Astrocyte (in vitro differentiated cells and primary cell): ENCODE measurements around the gene LGALS16. TPM values are rescaled to one million over a fixed set of nuclear protein-coding genes. Genes with fewer than 3 reads are reported as not detected.

ENCODE experiments used
- DNase-seq: peaks from one replicate; pipeline ENCODE4 v3.0.0-alpha.2; 2010; ENCODE audit warnings: low read depth
- FAIRE-seq: peaks from 2 replicates; lab custom pipeline; 2011; peaks lifted over from hg19 to GRCh38; lab: Jason Lieb, UNC
- H2AFZ ChIP-seq: 2 replicates; pipeline ENCODE4 v1.6.0; 2012; ENCODE audit warnings: low read depth, low read length, inconsistent platforms
- H3K27ac ChIP-seq: 2 replicates; pipeline ENCODE4 v1.5.1; 2011; ENCODE audit warnings: low read depth, low read length, inconsistent platforms
- H3K27me3 ChIP-seq: 2 replicates; pipeline ENCODE4 v1.6.0; 2011; ENCODE audit warnings: low read length, inconsistent platforms; ENCODE audit not compliant: insufficient read depth
- H3K36me3 ChIP-seq: 2 replicates; pipeline ENCODE4 v1.5.1; 2011; ENCODE audit warnings: low read length, inconsistent platforms; ENCODE audit not compliant: insufficient read depth
- H3K4me1 ChIP-seq: 2 replicates; pipeline ENCODE4 v1.5.1; 2011; ENCODE audit warnings: low read length, inconsistent platforms; ENCODE audit not compliant: insufficient read depth
- H3K4me2 ChIP-seq: 2 replicates; pipeline ENCODE4 v1.6.0; 2012; ENCODE audit warnings: low read length, inconsistent platforms
- H3K4me3 ChIP-seq: 2 replicates; pipeline ENCODE4 v1.5.1; 2011; ENCODE audit warnings: low read depth, mild to moderate bottlenecking, low read length, inconsistent platforms; ENCODE audit not compliant: insufficient read depth
- H3K79me2 ChIP-seq: 2 replicates; pipeline ENCODE4 v1.6.0; 2012; ENCODE audit warnings: mild to moderate bottlenecking, low read length, inconsistent platforms; ENCODE audit not compliant: insufficient read depth
- H3K9ac ChIP-seq: 2 replicates; pipeline ENCODE4 v1.6.0; 2012; ENCODE audit warnings: mild to moderate bottlenecking, low read length, inconsistent platforms
- H3K9me3 ChIP-seq: 2 replicates; pipeline ENCODE4 v1.5.1; 2012; ENCODE audit warnings: low read depth, mild to moderate bottlenecking, low read length, inconsistent platforms; ENCODE audit not compliant: insufficient read depth
- H4K20me1 ChIP-seq: 2 replicates; pipeline ENCODE4 v1.6.0; 2012; ENCODE audit warnings: low read length, inconsistent platforms; ENCODE audit not compliant: insufficient read depth
- H3K27ac Mint-ChIP-seq: one replicate; pipeline ENCODE4 v1.8.0; 2021; ENCODE audit warnings: mild to moderate bottlenecking, mixed read lengths; ENCODE audit not compliant: unreplicated experiment
- H3K27me3 Mint-ChIP-seq: one replicate; pipeline ENCODE4 v1.8.0; 2021; ENCODE audit warnings: low read depth, mixed read lengths; ENCODE audit not compliant: unreplicated experiment
- H3K36me3 Mint-ChIP-seq: one replicate; pipeline ENCODE4 v1.8.0; 2021; ENCODE audit warnings: low read depth, mixed read lengths; ENCODE audit not compliant: unreplicated experiment
- H3K4me1 Mint-ChIP-seq: one replicate; pipeline ENCODE4 v1.8.0; 2021; ENCODE audit warnings: low read depth, mixed read lengths; ENCODE audit not compliant: unreplicated experiment
- H3K4me3 Mint-ChIP-seq: one replicate; pipeline ENCODE4 v1.8.0; 2021; ENCODE audit warnings: mild to moderate bottlenecking, moderate library complexity, mixed read lengths; ENCODE audit not compliant: unreplicated experiment
- H3K9me3 Mint-ChIP-seq: one replicate; pipeline ENCODE4 v1.8.0; 2021; ENCODE audit warnings: mild to moderate bottlenecking, mixed read lengths; ENCODE audit not compliant: unreplicated experiment
- EZH2 ChIP-seq: IDR thresholded peaks from 2 replicates; pipeline ENCODE4 v1.6.1; 2012; ENCODE audit warnings: mild to moderate bottlenecking, low read length, inconsistent platforms; ENCODE audit not compliant: insufficient read depth
- total RNA-seq: library from RNA; stranded (reverse); gene quantifications from 2 replicates; pipeline ENCODE4 v1.2.1, GENCODE V29; 2021
- TF ChIP-seq, protein P1 (sequence below): IDR thresholded peaks from 2 replicates; pipeline ENCODE4 v1.5.1; 2011; ENCODE audit warnings: low read depth, mild to moderate bottlenecking, inconsistent platforms, low read length, moderate library complexity; ENCODE audit not compliant: insufficient read depth

LGALS16 gene
- total RNA-seq, 1 donor from 2014 or later: not detected

DNA sequence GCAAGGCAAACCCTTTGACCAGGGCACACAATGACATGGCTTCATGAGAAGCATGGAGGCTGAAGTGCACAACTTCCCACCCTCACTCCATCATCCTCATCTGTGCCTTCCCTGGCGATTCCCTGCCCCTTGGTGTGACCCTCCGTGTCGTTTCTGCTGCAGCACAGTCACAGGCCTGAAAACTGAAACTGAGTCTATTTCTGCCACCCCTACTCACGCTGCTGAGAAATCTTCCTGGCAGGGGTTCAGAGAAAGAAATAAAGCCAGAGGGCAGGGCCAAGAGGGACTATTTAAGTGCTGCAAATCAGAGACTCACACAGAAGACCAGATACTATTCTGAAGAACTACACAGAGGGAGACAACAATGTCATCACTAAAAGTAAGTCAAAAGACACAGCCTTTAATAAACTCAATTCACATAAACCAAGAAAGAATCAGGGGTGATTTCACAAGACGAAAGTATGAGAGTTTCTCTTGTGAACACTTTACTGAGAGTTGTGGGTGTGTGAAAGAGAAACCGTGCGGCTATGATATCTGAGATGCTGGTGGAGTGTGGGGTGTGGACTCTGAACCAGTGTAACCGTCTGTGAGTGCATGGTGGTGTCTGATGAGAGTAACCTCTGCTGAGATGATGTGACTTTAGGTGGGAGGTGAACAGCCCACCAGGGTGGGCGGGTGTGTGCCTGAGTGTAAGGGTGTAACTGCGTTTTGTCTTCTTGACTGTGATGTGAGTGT is 23.5 kb downstream of the LGALS16 start:
- Mint-ChIP-seq H3K27ac (no peak overlapping the region), H3K4me3 (no peak overlapping the region), H3K4me1 (peaks cover 6% of the 10 kb centered on the region), H3K9me3 (no peaks in the 10 kb centered on the region), H3K27me3 (peaks cover 47% of the 10 kb centered on the region), H3K36me3 (no peaks in the 10 kb centered on the region)
- Histone ChIP-seq H3K4me2 (no peak overlapping the region), H3K9ac (no peak overlapping the region), H3K4me1 (no peaks in the 10 kb centered on the region), H2AFZ (no peak overlapping the region), H3K27me3 (no peaks in the 10 kb centered on the region), H3K27ac (no peak overlapping the region), H3K9me3 (no peaks in the 10 kb centered on the region), H3K79me2 (no peaks in the 10 kb centered on the region), H4K20me1 (no peaks in the 10 kb centered on the region), H3K4me3 (no peak overlapping the region), H3K36me3 (no peaks in the 10 kb centered on the region)
- TF ChIP-seq EZH2: no peak
- TF ChIP-seq, protein P1, sequence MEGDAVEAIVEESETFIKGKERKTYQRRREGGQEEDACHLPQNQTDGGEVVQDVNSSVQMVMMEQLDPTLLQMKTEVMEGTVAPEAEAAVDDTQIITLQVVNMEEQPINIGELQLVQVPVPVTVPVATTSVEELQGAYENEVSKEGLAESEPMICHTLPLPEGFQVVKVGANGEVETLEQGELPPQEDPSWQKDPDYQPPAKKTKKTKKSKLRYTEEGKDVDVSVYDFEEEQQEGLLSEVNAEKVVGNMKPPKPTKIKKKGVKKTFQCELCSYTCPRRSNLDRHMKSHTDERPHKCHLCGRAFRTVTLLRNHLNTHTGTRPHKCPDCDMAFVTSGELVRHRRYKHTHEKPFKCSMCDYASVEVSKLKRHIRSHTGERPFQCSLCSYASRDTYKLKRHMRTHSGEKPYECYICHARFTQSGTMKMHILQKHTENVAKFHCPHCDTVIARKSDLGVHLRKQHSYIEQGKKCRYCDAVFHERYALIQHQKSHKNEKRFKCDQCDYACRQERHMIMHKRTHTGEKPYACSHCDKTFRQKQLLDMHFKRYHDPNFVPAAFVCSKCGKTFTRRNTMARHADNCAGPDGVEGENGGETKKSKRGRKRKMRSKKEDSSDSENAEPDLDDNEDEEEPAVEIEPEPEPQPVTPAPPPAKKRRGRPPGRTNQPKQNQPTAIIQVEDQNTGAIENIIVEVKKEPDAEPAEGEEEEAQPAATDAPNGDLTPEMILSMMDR: no peak
- FAIRE-seq: no peak
- DNase-seq: no peak

DNA sequence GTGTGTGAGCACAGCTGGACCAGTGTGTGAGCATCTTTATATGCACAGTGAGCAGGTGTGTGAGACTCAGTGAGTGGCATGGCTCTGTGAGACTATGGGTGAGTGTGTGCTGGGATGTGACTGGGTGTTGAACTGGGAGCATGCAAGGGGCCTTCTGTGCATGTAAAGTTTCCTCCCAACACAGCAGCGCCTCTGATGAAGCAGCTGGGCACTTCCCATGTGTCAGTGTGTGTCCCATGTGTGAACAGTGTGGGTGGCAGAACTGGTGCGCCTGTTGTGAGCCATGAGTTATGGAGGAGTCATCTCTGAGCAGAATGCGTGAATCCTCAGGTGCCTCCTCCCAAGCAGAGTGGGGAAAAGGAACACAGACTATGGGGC is 24.1 kb downstream of the LGALS16 start:
- TF ChIP-seq, protein P1: no peak
- TF ChIP-seq EZH2: no peak
- no peak overlapping the region for H3K27ac Mint-ChIP-seq
- Histone ChIP-seq H3K36me3 (no peaks in the 10 kb centered on the region), H3K4me2 (no peak overlapping the region), H3K9me3 (no peaks in the 10 kb centered on the region), H3K27ac (no peak overlapping the region), H3K27me3 (no peaks in the 10 kb centered on the region), H2AFZ (no peak overlapping the region), H3K4me3 (no peak overlapping the region), H3K79me2 (no peaks in the 10 kb centered on the region), H3K9ac (no peak overlapping the region), H4K20me1 (no peaks in the 10 kb centered on the region), H3K4me1 (no peaks in the 10 kb centered on the region)
- no peak overlapping the region for H3K4me3 Mint-ChIP-seq
- no peaks in the 10 kb centered on the region for H3K36me3 Mint-ChIP-seq
- peaks cover 49% of the 10 kb centered on the region for H3K27me3 Mint-ChIP-seq
- DNase-seq (no peak), FAIRE-seq (no peak)
- H3K4me1 Mint-ChIP-seq: peaks cover 10% of the 10 kb centered on the region
- no peaks in the 10 kb centered on the region for H3K9me3 Mint-ChIP-seq

DNA sequence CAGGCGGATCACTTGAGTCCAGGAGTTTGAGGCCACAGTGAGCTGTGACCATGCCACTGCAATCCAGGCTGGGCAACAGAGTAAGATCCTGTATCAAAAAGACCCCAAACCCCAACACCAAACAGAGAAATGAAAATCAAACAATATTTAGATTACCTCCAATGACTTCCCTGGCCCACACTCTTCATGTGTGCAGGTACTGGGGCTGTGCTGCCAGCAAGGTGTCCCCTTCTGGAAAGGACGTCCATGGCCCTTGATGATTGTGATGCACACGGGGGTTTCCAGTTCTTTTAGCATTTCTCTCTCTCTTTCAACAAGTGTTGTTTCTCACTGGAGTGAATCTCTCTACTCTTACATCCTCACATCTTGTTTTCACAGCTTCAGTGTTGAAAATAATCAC is 24.9 kb downstream of the LGALS16 start:
- H3K9me3 Mint-ChIP-seq: no peaks in the 10 kb centered on the region
- H4K20me1 ChIP-seq: no peaks in the 10 kb centered on the region
- no peak overlapping the region for H3K27ac ChIP-seq
- peaks cover 10% of the 10 kb centered on the region for H3K4me1 Mint-ChIP-seq
- TF ChIP-seq, protein P1: no peak
- TF ChIP-seq EZH2: no peak
- H3K27me3 ChIP-seq: no peaks in the 10 kb centered on the region
- no peaks in the 10 kb centered on the region for H3K36me3 Mint-ChIP-seq
- H3K27me3 Mint-ChIP-seq: peaks cover 45% of the 10 kb centered on the region
- H2AFZ ChIP-seq: no peak overlapping the region
- H3K79me2 ChIP-seq: no peaks in the 10 kb centered on the region
- no peak overlapping the region for H3K27ac Mint-ChIP-seq
- DNase-seq (no peak), FAIRE-seq (no peak)
- no peak overlapping the region for H3K4me3 Mint-ChIP-seq
- no peak overlapping the region for H3K4me3 ChIP-seq
- no peak overlapping the region for H3K4me2 ChIP-seq
- no peaks in the 10 kb centered on the region for H3K4me1 ChIP-seq
- no peaks in the 10 kb centered on the region for H3K9me3 ChIP-seq
- no peaks in the 10 kb centered on the region for H3K36me3 ChIP-seq
- H3K9ac ChIP-seq: no peak overlapping the region
